GM21360 (cell line): Measurements from ENCODE around the gene ELF2.
"Not testable (repeated sequence)": the region's sequence is repeated elsewhere in the genome, so short reads cannot be mapped to it uniquely, and the experiment has no call there.

ENCODE experiments used
- ATAC-seq: cut with Tn5 transposase; IDR thresholded peaks from one replicate; pipeline ENCODE4 v1.9.1; 2021; ENCODE audit warnings: mild to moderate bottlenecking, moderate library complexity; ENCODE audit not compliant: unreplicated experiment

The ELF2 gene

DNA sequence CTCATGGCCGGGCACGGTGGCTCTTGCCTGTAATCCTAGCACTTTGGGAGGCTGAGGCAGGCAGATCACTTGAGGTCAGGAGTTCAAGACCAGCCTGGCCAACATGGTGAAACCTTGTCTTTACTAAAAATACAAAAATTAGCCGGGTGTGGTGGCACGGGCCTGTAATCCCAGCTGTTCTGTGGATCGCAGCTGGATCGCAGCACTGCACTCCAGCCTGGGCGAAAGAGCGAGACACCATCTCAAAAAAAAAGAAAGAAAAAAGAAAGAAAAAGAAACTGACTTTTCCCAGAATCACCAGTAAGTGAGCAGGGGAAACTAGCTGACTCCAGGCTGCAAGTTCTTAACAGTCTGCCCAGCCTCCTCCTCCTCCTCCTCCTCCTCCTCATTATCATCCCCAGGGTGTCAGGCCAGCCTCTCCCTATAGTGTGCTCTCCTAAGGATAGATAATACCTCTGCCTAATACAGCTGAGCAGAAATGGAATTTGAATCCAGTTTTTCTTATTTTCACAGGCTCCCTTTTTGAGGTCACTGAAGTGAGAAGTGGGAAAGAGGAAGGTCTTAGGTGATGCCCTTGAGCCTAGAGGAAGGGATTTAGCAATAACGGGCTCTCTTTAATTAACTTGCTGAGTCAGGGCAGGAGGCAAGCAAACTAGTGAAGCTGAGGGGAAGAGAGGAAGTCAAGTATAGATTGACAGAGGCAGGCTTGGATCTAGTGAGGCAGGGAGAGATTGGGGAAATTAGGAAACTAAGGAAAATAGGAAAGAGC is 11.8 kb upstream of the ELF2 start:
- ATAC-seq = no peak

DNA sequence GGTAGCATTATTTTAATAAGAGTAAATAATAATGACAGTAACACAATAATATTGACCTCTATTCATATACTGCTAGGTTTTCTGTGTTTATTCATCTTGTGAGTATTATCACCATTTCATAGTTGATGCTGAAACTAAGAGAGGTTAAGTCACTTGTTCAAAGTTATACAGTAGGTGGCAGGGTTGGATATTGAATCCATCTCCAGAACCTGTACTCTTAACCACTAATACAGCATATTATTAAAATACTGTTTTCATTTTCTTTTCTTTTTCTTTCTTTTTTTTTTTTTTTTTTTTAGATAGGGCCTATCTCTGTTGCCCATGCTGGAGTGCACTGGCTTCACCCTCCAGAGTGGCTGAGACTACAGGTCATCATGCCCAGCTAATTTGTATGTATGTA is 7.1 kb upstream of the ELF2 start:
- peak; percentile 60 for ATAC-seq

DNA sequence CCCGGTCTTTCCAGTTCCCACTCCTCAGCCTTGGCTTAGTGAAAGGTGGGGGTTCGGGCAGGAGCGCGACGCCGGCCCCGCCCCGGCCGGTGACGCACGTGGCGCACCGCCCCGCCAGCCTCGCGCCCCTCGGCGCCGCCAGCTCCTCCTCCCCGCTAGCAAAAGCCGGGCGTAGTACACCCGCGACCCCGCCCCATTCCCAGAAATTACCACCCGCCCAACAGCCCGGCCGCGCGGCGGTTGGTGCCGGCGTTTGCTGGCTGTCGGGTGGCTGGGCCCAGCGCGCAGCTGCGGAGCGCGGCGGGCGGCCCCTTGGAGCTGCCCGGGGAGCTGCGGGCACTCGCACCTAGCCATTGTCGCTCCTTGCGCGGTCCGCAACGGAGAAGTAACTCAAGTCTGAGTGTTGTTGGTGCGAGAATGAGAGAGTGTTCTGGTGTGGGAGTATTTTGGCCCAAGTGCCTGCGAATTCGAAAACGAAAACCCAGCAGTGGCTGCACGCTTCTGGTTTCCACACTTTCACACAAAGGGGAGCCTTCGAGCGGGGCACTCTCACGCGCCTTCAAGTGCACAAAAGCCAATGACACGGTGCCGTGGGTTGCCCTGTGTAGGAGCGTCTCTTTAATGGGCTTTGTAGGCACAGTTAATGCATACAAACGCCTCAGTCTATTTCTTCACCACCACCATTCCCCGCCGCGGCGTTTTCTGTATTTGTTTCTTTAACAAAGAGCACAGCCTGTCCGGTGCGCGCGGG is 1.0 kb upstream of the ELF2 start:
- peak; percentile 62 for ATAC-seq

DNA sequence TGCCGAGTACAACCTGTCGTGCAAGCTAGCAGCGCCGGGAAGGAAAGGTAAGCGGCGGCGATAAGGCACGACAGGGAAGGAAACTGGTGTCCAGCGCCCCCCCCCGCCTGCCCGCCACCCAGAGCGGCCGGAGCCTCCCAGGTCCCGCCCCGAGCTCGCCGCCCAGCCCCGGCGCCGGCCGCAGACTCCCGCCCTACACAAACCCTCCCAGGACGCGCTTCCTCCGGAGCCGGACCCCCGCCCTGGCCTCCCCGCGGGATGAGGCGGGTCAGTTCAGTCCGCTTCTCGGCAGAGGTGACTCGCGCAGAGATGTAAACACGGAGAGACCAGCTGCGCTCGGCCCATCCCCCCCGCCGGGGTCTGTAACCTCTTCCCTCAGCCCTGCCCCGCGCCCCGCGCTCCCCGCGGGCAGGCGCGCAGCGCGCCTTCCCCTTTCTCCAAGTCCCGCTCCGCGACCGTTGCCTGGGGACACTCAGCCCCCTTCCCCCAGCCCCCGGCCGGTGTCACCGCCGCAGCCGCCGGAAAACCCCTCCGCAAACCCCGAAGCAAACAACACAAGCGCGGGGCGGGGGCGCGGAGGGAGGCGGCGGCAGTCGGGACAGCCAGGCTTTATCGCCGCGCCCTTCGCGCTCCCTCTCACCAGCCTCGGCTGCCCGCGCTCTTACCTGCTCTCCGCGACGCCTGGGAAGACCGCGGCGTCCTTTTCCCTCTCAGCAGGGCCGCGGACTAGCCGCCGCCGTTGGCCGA is 543 bp downstream of the ELF2 start:
- ATAC-seq = peak; percentile 17

DNA sequence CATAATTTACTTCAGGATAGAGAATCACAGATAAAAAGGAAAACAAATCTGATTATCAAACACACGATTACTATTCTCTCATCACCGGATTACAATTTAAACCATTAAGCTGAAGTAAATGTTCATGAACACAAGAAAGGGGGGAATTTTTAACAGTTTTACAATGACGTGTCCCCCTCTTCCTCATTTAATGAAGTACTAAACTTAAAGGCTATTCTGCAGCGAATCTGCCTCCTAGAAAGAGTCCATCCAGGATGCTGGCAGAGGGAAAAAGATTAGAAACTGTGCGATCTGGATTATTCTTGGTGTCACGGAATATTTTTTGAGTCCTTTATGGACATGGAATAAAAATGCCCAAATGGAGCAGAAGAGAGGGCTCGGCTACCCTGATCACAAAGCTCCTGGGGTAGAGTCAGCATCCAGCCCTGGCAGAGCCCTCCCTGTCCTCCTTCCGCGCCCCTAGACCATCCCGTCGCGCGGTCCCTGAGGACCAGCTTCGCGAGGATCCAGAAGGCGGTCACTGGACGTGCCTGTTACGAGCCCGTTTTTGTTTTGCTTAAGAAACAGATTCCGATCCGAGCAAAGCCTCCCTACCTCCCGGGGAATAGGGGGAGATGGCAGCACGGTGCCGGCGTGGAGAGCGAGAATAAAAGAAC is 1.2 kb downstream of the ELF2 start:
- ATAC-seq = no peak

DNA sequence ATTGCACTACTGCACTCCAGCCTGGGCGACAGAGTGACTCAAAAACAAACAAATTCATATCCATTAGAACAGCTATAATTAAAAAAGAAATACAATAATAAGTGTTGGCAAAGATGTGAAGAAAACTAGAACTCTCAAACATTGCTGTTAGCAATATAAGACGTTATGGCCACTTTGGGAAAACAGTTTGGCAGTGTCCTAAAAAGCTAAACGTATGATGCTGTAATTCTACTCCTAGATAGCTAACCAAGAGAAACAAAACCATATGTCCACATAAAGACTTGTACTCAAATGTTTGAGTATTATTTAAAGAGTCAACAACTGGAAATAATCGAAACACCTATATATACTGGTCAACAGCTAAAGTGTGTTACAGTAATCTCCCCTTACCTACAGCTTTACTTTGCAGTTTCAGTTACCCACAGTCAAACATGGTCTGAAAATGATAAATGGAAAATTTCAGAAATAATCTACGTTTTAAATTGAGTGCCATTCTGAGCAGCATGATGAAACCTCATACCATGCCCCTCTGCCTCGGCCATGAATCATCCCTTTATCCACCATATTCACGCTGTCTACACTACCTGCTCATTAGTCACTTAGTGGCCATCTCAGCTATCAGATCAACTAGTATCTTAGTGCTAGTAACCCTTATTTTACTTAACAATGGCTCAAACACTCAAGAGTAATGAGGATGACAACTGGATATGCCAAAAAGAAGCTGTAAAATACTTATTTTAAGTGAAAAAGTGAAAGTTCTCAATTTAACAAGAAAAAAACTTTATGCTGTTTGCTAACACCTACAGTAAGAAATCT is 4.9 kb downstream of the ELF2 start:
- no peak for ATAC-seq

DNA sequence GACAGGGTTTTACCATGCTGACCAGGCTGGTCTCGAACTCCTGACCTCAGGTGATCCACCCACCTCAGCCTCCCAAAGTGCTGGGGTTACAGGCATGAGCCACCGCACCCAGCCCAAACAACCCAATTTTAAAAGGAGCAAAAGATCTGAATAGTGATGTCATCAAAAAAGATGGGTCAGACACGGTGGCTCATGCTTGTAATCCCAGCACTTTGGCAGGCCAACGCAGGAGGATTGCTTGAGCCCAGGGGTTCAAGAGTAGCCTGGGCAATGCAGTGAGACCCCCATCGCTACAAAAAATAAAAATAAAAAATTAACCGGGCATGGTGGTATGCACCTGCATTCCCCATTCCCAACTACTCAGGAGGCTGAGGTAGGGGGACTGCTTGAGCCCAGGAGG is 6.1 kb downstream of the ELF2 start:
- ATAC-seq = no peak

DNA sequence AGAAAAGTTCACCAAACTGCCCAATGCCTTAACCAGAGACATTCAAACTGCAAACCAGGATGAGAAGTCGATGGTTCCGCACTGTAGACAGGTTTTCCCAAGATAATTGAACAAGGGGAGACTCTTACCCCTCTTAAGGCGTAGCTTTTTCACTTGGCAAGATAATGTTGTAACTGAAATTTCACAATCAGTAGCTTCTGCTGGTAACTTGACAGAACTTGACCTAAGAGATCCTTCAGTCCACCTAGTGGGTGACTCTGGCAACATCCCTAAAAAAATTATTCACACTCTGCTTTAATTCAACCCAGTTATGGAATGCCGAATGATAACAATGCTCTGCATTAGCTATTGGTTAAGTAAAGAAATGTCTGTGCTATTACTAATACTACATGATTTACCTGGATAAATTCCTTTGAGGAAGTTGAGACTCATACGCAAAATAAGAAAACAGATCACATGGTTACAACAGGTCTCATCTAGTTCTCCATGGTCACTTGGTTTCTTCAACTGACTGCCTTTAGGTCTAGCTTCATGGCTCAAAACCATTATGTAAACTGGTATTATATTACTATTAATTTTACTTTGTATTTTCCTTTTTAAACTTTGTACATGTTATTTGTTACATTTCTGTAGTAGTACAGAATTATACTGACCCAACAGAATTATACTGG is 9.1 kb downstream of the ELF2 start:
- ATAC-seq = no peak

DNA sequence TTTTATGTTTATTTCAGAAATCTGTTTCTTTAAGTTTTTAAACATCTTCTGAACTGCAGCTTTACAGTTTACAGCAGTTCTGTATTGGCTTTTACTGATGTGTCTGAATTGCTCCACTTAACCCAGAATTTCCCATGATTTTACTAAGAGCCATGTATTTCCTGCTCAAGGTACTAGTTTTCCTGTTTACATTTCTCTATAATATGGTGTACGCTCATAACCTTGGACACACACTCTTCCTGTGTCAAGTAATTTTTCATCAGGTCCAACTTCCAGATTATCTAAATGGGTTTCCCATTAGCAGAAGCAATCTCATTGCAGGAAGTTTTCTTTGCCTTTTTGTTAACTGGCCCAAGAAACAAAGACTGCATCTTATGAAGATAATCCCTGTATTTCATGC is 12.3 kb downstream of the ELF2 start:
- ATAC-seq = no peak

DNA sequence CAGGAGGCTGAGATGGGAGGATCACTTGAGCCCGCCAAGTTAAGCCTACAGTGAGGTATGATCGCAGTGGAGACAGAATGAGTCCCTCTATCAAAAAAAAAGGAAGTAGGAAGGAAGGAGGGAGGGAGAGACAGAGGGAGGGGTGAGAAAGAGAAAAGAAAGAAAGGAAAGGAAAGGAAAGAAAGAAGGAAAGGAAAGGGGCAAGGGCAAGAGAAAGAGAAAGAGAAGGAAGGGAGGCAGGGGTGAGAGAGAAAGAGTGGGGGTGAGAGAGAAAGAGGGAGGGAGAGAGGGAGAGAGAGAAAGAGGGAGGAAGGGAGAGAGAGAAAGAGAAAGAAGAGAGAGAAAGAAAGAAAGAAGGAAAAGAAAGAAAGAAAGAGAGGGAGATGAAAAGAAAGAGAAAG is 13.2 kb downstream of the ELF2 start:
- no peak for ATAC-seq

DNA sequence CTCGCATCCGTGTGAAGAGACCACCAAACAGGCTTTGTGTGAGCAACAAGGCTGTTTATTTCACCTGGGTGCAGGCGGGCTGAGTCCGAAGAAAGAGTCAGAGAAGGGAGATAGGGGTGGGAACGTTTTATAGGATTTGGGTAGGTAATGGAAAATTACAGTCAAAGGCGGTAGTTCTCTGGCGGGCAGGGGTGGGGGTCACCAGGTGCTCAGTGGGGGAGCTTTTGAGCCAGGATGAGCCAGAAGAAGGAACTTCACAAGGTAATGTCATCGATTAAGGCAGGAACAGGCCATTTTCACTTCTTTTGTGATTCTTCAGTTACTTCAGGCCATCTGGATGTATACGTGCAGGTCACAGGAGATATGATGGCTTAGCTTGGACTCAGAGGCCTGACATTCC is 19.0 kb downstream of the ELF2 start:
- ATAC-seq = not testable (repeated sequence)

DNA sequence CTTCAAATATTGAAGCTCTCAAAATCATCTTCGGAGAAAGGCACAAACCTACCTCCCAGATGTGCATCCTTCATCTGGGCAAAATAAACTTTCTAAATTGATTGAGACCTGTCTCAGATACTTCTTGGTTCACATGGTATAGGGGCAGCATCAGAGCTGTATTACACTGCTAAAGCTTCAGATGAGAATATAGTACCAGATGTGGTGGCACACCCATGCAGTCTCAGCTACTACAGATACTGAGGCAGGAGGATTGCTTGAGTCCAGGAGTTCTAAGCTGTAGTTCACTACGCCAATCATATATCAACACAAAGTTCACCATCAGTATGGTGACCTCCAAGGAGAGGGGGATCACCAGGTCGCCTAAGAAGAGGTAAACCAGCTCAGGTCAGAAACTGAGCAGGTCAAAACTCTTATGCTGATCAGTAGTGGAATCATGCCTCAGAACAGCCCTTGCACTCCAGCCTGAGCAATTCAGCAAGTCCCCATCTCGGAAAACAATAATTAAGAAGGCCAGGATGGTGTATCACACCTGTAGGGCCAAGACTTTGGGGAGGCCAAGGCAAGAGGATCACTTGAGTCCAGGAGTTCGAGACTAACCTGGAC is 22.0 kb downstream of the ELF2 start:
- ATAC-seq = no peak

DNA sequence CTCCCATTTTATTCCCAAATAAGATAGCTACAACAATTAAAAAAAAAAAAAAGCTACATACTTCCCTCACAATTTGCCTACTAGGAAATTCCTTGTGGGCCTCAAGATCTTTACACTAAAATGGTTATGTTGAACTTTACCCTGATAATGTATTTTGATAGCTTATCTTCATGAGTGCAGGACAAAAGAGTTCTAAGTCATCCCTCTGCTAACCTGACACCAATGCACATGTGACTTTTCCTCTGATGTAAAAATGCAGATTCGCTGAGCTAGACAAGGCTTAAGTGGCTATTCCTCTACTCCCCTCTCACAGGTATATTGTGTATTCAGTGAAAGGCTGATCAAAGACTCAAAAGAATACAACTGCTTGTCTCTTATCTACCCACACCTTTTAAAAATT is 22.5 kb downstream of the ELF2 start:
- ATAC-seq = no peak

DNA sequence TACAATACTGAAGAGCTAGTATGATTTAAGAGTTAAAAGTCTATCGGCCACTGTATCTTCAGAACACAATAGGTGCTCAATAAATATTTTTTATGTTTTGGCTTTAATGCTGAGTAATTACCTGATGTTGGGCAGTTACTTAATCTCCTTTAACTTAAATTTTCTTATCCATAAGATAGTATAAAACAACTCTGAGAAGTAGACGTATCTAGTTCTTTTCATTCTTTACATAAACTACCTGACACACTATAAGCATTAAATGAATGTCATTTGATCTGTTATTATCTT is 22.9 kb downstream of the ELF2 start:
- no peak for ATAC-seq

DNA sequence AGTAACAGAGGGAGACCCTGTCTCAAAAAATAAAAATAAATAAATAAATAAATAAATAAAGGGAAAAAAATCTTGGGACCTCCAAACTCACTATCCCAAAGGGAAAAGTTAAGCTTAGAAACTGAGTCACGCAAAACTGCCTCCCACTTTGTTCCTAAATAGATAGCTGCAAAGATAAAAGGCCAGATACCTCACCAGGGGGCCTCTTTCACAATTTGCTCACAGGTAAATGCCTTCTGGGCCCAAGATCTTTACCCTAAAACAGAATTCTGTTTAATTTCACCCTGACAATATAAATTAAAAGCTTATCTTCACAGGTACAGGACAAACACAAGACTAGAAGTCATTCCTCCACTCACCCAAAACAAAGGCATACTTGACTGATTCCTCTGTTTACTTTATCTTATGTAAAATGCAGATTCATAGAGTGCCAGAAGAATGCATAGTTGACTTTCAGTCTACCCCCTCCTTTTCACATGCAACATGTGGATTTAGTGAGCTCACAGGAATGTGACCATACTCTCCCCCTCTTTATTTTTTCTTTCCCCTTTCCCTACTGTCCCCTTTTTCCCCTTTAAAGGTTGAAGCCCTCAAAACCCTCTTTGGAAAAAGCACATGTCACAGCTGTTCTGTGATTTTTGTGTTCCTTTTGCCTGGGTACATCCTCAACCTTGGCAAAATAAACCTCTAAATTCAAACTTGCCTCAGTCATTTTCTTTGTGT is 23.4 kb downstream of the ELF2 start:
- ATAC-seq = no peak

DNA sequence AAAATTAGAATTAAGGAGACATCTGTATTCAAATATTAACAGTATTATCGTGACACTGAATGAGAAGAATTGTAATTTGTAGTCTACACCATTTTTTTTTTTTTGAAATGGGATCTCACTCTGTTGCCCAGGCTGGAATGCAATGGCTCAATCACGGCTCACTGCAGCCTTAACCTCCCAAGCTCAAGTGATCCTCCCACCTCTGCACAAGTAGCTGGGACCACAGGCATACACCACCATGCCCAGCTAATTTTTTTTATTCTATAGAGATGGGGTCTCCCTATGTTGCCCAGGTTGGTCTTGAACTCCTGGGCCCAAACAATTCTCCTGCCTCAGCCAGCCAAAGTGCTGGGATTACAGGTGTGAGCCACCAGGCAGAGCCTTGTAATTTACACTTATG is 24.8 kb downstream of the ELF2 start:
- ATAC-seq = no peak

DNA sequence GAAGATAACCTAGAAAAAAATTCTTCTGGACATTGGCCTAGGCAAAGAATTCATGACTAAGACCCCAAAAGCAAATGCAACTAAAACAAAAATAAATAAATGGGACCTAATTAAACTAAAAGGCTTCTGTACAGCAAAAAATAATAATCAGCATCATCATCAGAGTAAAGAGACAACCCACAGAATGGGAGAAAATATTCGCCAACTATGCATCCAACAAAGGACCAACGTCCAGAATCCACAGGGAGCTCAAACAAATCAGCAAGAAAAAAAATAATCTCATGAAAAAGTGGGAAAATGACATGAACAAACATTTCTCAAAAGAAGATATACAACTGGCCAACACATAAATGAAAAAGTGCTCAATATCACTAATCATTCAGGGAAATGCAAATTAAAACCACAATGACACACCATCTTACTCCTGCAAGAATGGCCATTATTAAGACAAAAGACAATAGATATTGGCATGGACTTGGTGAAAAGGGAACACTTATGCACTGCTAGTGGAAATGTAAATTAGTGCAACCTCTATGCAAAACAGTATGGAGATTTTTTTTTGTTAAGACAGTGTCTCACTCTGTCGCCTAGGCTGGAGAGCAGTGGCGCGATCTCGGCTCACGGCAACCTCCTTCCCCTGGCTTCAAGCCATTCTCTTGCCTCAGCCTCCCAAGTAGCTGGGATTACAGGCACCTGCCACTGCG is 29.9 kb downstream of the ELF2 start:
- no peak for ATAC-seq

DNA sequence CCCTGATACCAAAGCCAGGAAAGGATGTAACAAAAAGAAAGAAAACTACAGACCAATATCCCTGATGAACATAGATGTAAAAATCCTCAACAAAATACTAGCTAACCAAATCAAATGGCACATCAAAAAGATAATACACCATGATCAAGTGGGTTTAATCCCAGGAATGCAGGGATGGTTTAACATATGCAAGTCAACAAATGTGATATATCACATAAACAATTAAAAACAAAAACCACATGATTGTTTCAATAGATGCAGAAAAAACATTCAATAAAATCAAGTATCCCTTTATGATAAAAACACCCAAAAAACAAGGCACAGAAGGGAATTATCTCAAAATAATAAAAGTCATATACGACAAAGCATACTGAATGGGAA is 31.5 kb downstream of the ELF2 start:
- no peak for ATAC-seq
